Mesothelial cell of epicardium (in vitro differentiated cells): Measurements from ENCODE around the gene S1PR5. TPM values are rescaled to one million over a fixed set of nuclear protein-coding genes. Genes with fewer than 3 reads are reported as not detected.

Experiments used
- DNase-seq, 2 experiments: peaks; one replicate each; pipeline ENCODE4 v3.0.0; 2021; ENCODE audit warnings: low spot score in 2 of 2; ENCODE audit not compliant: unreplicated experiment in 2 of 2
- H3K27ac Mint-ChIP-seq: 2 replicates; pipeline ENCODE4 v1.8.0; 2021; ENCODE audit warnings: mixed read lengths
- H3K27me3 Mint-ChIP-seq: 2 replicates; pipeline ENCODE4 v1.8.0; 2021; ENCODE audit warnings: low read depth, mixed read lengths
- H3K36me3 Mint-ChIP-seq: 2 replicates; pipeline ENCODE4 v1.8.0; 2021; ENCODE audit warnings: mixed read lengths
- H3K4me1 Mint-ChIP-seq: 2 replicates; pipeline ENCODE4 v1.8.0; 2021; ENCODE audit warnings: mixed read lengths
- H3K4me3 Mint-ChIP-seq: 2 replicates; pipeline ENCODE4 v1.8.0; 2021; ENCODE audit warnings: mild to moderate bottlenecking, moderate library complexity, mixed read lengths
- H3K9me3 Mint-ChIP-seq: 2 replicates; pipeline ENCODE4 v1.8.0; 2021; ENCODE audit warnings: mixed read lengths
- total RNA-seq: library from RNA; stranded (reverse); gene quantifications from 3 replicates; pipeline ENCODE4 v1.2.1, GENCODE V29; 2021
- TF ChIP-seq, protein P1 (sequence below): fragments of 200-600 bp; sonication (generic); IDR thresholded peaks from one replicate; pipeline ENCODE4 v1.5.0; 2021; ENCODE audit warnings: antibody characterized with exemption; ENCODE audit not compliant: unreplicated experiment

The S1PR5 gene
- total RNA-seq, 1 donor from 2014 or later = 2.4 TPM

DNA sequence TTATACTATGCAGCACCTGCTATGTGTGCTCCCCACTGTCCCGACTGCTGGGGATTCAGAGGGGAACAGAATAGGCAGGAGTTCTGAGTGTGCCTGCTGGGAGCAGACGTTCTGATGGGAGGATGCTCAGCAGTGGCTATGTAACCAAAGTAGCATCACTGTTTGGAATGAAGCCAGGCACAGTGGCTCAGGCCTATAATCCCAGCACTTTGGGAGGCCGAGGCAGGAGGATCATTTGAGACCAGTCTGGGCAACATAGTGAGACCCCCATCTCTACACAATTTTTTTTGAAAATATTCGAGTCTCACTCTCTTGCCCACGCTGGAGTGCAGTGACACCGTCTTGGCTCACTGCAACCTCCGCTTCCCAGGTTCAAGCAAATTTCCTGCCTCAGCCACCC is 32.5 kb upstream of the S1PR5 start:
- H3K27me3 Mint-ChIP-seq = no peaks in the 10 kb centered on the region
- H3K4me3 Mint-ChIP-seq = no peak overlapping the region
- H3K4me1 Mint-ChIP-seq = peaks cover 3% of the 10 kb centered on the region

DNA sequence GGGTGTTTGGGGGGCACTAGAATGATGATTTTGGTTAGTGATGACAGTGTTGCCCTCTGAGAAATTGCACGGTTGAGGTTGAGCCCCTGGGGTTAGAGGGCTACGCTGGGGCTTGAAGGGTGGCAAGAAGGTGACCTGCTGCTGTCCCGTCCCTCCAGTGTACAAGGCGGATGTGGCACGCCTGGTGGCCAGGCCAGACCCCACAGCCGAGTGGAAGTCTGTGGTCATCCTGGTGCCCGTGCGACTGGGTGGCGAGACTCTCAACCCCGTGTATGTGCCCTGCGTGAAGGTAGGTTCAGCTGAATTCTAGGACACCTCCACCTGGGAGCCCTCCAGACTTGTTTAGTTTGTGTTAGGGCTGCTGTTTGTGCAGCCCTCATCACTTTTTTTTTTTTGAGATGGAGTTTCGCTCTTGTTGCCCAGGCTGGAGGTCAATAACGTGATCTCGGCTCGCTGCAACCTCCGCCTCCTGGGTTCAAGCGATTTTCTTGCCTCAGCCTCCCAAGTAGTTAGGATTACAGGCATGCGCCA is 31.6 kb upstream of the S1PR5 start:
- H3K4me1 Mint-ChIP-seq = peaks cover 3% of the 10 kb centered on the region
- no peaks in the 10 kb centered on the region for H3K9me3 Mint-ChIP-seq
- H3K4me3 Mint-ChIP-seq = no peak overlapping the region
- no peaks in the 10 kb centered on the region for H3K27me3 Mint-ChIP-seq
- H3K36me3 Mint-ChIP-seq = peaks cover 28% of the 10 kb centered on the region
- TF ChIP-seq, protein P1, sequence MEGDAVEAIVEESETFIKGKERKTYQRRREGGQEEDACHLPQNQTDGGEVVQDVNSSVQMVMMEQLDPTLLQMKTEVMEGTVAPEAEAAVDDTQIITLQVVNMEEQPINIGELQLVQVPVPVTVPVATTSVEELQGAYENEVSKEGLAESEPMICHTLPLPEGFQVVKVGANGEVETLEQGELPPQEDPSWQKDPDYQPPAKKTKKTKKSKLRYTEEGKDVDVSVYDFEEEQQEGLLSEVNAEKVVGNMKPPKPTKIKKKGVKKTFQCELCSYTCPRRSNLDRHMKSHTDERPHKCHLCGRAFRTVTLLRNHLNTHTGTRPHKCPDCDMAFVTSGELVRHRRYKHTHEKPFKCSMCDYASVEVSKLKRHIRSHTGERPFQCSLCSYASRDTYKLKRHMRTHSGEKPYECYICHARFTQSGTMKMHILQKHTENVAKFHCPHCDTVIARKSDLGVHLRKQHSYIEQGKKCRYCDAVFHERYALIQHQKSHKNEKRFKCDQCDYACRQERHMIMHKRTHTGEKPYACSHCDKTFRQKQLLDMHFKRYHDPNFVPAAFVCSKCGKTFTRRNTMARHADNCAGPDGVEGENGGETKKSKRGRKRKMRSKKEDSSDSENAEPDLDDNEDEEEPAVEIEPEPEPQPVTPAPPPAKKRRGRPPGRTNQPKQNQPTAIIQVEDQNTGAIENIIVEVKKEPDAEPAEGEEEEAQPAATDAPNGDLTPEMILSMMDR = no peak
- DNase-seq = no peak
- no peak overlapping the region for H3K27ac Mint-ChIP-seq

More for the DNA sequence above, 32.5 kb upstream of the S1PR5 start:
- H3K36me3 Mint-ChIP-seq = peaks cover 28% of the 10 kb centered on the region
- no peaks in the 10 kb centered on the region for H3K9me3 Mint-ChIP-seq
- H3K27ac Mint-ChIP-seq = no peak overlapping the region
- DNase-seq = no peak
- TF ChIP-seq, protein P1 = no peak

DNA sequence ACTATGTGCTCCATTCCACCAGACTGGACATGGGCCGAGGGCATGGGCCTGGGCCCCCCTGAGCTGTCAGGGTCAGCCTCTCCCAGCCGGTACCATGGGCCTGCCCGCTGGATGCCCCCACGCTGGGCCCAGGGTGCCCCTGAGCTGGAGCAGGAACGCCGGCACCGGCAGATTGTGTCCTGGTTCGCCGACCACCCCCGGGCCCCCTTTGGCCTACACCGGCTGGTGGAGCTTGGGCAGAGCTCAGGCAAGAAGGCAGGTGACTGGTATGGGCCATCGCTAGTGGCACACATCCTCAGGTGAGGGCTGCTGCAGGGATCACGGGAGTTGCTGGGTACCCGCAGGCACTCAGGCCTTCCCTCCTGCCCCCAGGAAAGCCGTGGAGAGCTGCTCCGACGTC is 29.6 kb upstream of the S1PR5 start:
- H3K27me3 Mint-ChIP-seq = no peaks in the 10 kb centered on the region
- H3K4me1 Mint-ChIP-seq = peaks cover 3% of the 10 kb centered on the region
- peaks cover 16% of the 10 kb centered on the region for H3K36me3 Mint-ChIP-seq
- TF ChIP-seq, protein P1 = no peak
- no peak overlapping the region for H3K27ac Mint-ChIP-seq
- H3K4me3 Mint-ChIP-seq = no peak overlapping the region
- H3K9me3 Mint-ChIP-seq = no peaks in the 10 kb centered on the region
- DNase-seq = no peak

DNA sequence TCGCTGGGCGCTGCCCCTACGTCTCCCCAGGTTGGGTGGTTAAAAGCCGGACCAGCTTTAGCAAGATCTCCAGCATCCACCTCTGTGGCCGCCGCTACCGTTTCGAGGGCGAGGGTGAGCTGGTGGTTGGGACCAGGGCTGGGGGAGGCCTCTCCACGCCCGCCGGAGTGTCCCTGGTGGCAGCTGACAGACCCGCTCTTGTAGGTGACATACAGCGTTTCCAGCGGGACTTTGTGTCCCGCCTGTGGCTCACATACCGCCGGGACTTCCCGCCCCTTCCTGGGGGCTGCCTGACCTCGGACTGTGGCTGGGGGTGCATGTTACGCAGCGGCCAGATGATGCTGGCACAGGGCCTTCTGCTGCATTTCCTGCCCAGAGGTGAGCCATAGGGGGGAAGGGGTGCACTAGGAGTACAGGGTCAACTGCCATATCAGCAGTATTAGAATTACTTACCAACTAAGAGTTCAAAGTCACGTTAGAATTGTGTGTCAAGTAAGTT is 27.6 kb upstream of the S1PR5 start:
- Mint-ChIP-seq H3K4me1 (peaks cover 3% of the 10 kb centered on the region), H3K4me3 (peak overlapping the region; percentile 82), H3K27ac (no peak overlapping the region), H3K36me3 (peaks cover 4% of the 10 kb centered on the region), H3K9me3 (no peaks in the 10 kb centered on the region), H3K27me3 (peaks cover 17% of the 10 kb centered on the region)
- TF ChIP-seq, protein P1 = no peak
- DNase-seq = no peak

DNA sequence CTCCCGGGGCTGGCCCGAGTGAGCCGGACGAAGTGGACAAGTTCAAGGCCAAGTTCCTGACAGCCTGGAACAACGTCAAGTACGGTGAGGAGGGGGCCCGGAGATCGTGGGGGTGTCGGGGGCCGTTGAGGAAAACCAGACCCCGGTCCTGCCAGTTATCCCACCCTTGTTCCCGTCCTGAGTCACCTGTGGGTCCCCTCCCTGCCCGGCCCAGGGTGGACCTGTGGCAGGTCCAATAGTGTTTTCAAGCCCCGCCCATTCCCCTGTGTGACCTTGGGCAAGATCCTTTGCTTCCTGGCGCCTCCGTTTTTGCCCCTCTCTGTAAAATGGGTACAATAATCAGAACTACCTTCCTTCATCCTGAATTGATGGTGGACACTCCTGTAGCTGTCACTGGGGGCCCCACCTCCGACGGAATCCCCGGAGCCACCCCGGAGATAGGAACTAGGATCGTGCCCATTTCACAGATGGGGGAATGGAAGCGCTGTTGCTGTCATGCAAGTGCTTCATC is 27.1 kb upstream of the S1PR5 start:
- Mint-ChIP-seq H3K27ac (no peak overlapping the region), H3K36me3 (peaks cover 4% of the 10 kb centered on the region), H3K4me3 (peak overlapping the region; percentile 82), H3K27me3 (peaks cover 20% of the 10 kb centered on the region), H3K9me3 (no peaks in the 10 kb centered on the region), H3K4me1 (peaks cover 3% of the 10 kb centered on the region)
- TF ChIP-seq, protein P1 = no peak
- no peak for DNase-seq
